GM18867 (cell line): ENCODE measurements around the gene NAPSA.

Source experiments
- ATAC-seq: cut with Tn5 transposase; IDR thresholded peaks from one replicate; pipeline ENCODE4 v1.9.1; 2021; ENCODE audit warnings: mild to moderate bottlenecking, moderate library complexity; ENCODE audit not compliant: unreplicated experiment

NAPSA gene

GRCh38 chr19:50384685-50385535 lies 19.5 kb upstream of the NAPSA start:
- no peak for ATAC-seq

- peak; percentile 80 for ATAC-seq
Measured at GRCh38 chr19:50383852-50384684, 18.6 kb upstream of the NAPSA start, which contains the start of gene POLD1. POLD1 (plus strand) TSS chr19:50384347; CDS start chr19:50398852, 14,505 bp downstream.

- no peak for ATAC-seq
Measured at GRCh38 chr19:50383001-50383851, 17.8 kb upstream of the NAPSA start.

GRCh38 chr19:50381881-50382729 lies 16.7 kb upstream of the NAPSA start:
- ATAC-seq = no peak

- ATAC-seq = no peak
Measured at GRCh38 chr19:50380751-50381151, 15.3 kb upstream of the NAPSA start.

GRCh38 chr19:50380137-50380536 lies 14.7 kb upstream of the NAPSA start:
- no peak for ATAC-seq

- no peak for ATAC-seq
Measured at GRCh38 chr19:50379602-50380001, 14.2 kb upstream of the NAPSA start.

GRCh38 chr19:50378863-50379236 lies 13.4 kb upstream of the NAPSA start:
- no peak for ATAC-seq

- no peak for ATAC-seq
Measured at GRCh38 chr19:50378169-50378862, 12.9 kb upstream of the NAPSA start.

- ATAC-seq = no peak
Measured at GRCh38 chr19:50377517-50377916, 12.1 kb upstream of the NAPSA start.

- peak; percentile 11 for ATAC-seq
Measured at GRCh38 chr19:50377051-50377461, 11.6 kb upstream of the NAPSA start.

- ATAC-seq = peak; percentile 84
Measured at GRCh38 chr19:50376166-50377050, 11.0 kb upstream of the NAPSA start, which contains the start of gene NR1H2. NR1H2 (plus strand) TSS chr19:50376457; CDS start chr19:50377606, 1,149 bp downstream.

GRCh38 chr19:50371914-50372475 lies 6.6 kb upstream of the NAPSA start:
- ATAC-seq = no peak

- ATAC-seq = no peak
Measured at GRCh38 chr19:50368649-50369570, 3.5 kb upstream of the NAPSA start.

- no peak for ATAC-seq
Measured at GRCh38 chr19:50362656-50363424, 2.6 kb downstream of the NAPSA start.

- ATAC-seq = no peak
Measured at GRCh38 chr19:50362030-50362412, 3.4 kb downstream of the NAPSA start.
